Effector memory CD4-positive, alpha-beta T cell (primary cell): ENCODE measurements around the gene GABRR3.

Source experiments
- DNase-seq, 3 donors: peaks; one replicate each; pipeline ENCODE4 v3.0.0-alpha.2; 2020
- H3K27ac ChIP-seq: 2 replicates; pipeline ENCODE4 v1.7.0; 2013; ENCODE audit warnings: mild to moderate bottlenecking, low read length, moderate library complexity; ENCODE audit not compliant: insufficient read depth, poor library complexity, severe bottlenecking
- H3K27me3 ChIP-seq: replicated peaks from 2 replicates; pipeline ENCODE4 v1.7.0; 2013; ENCODE audit warnings: mild to moderate bottlenecking, low read length; ENCODE audit not compliant: insufficient read depth, control insufficient read depth, poor library complexity, severe bottlenecking
- H3K36me3 ChIP-seq: 2 replicates; pipeline ENCODE4 v1.7.0; 2013; ENCODE audit warnings: mild to moderate bottlenecking, low read length, moderate library complexity; ENCODE audit not compliant: control insufficient read depth, insufficient read depth
- H3K4me1 ChIP-seq: 2 replicates; pipeline ENCODE4 v1.7.0; 2013; ENCODE audit warnings: low read length, mild to moderate bottlenecking; ENCODE audit not compliant: control insufficient read depth, insufficient read depth, poor library complexity, severe bottlenecking
- H3K4me3 ChIP-seq: 2 replicates; pipeline ENCODE4 v1.7.0; 2013; ENCODE audit warnings: low read length, low read depth, mild to moderate bottlenecking; ENCODE audit not compliant: insufficient read depth, poor library complexity, severe bottlenecking
- H3K9me3 ChIP-seq: 2 replicates; pipeline ENCODE4 v1.7.0; 2013; ENCODE audit warnings: mild to moderate bottlenecking, low read length, moderate library complexity; ENCODE audit not compliant: control insufficient read depth

Gene GABRR3

GRCh38 chr3:97993526-97993925 lies 41.6 kb downstream of the GABRR3 start:
- no peaks in the 10 kb centered on the region for H3K4me1 ChIP-seq
- H3K4me3 ChIP-seq, result no peak overlapping the region
- no peak for DNase-seq
- no peaks in the 10 kb centered on the region for H3K27me3 ChIP-seq
- H3K36me3 ChIP-seq, result no peaks in the 10 kb centered on the region
- H3K27ac ChIP-seq, result no peak overlapping the region
- H3K9me3 ChIP-seq, result no peaks in the 10 kb centered on the region

GRCh38 chr3:97992547-97993173 lies 42.5 kb downstream of the GABRR3 start:
- Histone ChIP-seq H3K27ac (no peak overlapping the region), H3K4me1 (no peaks in the 10 kb centered on the region), H3K4me3 (no peak overlapping the region), H3K9me3 (no peaks in the 10 kb centered on the region), H3K27me3 (no peaks in the 10 kb centered on the region), H3K36me3 (no peaks in the 10 kb centered on the region)
- no peak for DNase-seq

- DNase-seq, result no peak
Measured at GRCh38 chr3:97991293-97991682, 43.8 kb downstream of the GABRR3 start.

DNA sequence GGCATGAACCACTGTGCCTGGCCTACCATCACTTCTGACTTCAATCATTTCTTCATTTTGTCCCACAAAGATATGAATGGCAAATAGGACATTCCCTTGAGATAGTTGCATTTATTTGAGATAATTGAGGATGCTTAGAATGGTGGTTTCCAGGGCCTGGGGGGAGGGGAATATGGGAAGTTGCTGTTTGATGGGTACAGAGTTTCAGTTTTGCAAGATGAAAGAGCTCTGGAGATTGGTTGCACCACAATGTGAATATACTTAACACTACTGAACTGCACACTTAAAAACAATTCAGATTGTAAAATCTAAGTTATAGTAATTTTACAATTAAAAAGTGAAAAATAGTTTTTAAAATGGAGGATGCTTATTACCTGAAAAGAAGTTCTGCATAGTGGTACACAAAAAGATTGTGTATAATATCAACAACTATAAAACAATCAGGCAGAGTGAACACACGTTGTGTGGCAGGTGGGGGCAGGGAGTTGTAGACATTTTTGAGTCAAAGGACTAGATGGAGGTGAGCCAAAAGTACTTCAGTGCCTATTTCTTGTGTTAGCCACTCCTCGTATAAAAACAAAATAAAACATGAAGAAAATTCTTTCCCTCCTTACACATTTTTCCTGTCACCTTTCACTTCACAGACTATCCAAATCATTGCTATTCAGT lies 44.4 kb downstream of the GABRR3 start:
- H3K4me3 ChIP-seq, result no peak overlapping the region
- H3K27ac ChIP-seq, result no peak overlapping the region
- no peaks in the 10 kb centered on the region for H3K4me1 ChIP-seq
- peaks cover 2% of the 10 kb centered on the region for H3K27me3 ChIP-seq
- H3K36me3 ChIP-seq, result no peaks in the 10 kb centered on the region
- H3K9me3 ChIP-seq, result no peaks in the 10 kb centered on the region
- no peak for DNase-seq

More at GRCh38 chr3:97991293-97991682, 43.8 kb downstream of the GABRR3 start:
- Histone ChIP-seq H3K27ac (no peak overlapping the region), H3K9me3 (no peaks in the 10 kb centered on the region), H3K27me3 (peaks cover 2% of the 10 kb centered on the region), H3K4me1 (no peaks in the 10 kb centered on the region), H3K4me3 (no peak overlapping the region), H3K36me3 (no peaks in the 10 kb centered on the region)

DNA sequence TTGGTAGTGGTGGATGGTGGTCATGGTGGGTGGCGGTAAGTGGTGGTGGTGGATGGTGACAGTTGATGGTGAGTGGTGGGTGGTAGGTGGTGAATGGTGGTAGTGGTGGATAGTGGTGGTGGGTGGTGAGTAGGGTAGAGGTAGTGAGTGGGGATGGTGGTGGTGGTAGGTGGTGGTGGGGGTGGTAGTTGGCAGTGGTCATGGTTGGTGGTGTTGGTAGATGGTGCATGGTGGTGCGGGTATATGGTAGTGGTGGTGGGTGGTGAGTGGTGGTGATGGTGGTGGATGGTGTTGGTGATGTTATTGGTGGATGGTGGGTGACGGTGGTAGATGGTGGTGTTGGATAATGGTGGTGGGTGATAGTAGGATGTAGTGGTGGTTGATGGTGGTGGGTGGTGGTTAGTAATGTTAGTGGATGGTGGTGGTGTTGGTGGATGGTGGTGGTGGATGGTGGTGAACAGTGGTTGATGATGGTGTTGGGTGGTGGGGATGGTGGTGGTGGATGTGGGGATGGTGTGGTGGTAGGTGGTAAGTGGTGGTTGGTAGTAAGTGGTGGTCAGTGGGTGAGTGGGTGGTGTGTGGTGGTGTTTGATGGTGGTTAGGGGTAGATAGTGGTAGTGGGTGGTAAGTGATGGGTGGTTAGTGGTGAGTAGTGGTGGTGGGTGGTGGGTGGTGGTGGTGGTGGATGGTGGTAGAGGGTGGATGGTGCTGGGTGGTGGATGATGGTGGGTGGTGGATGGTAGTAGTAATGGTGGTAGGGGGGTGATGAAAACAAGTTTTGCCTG lies 46.1 kb downstream of the GABRR3 start:
- no peaks in the 10 kb centered on the region for H3K36me3 ChIP-seq
- DNase-seq, result no peak
- no peak overlapping the region for H3K27ac ChIP-seq
- H3K27me3 ChIP-seq, result peaks cover 2% of the 10 kb centered on the region
- no peaks in the 10 kb centered on the region for H3K9me3 ChIP-seq
- H3K4me3 ChIP-seq, result no peak overlapping the region
- H3K4me1 ChIP-seq, result no peaks in the 10 kb centered on the region

GRCh38 chr3:97987306-97987705 lies 47.8 kb downstream of the GABRR3 start:
- no peak overlapping the region for H3K27ac ChIP-seq
- H3K36me3 ChIP-seq, result no peaks in the 10 kb centered on the region
- H3K4me3 ChIP-seq, result no peak overlapping the region
- no peak for DNase-seq
- H3K9me3 ChIP-seq, result no peaks in the 10 kb centered on the region
- H3K27me3 ChIP-seq, result peaks cover 2% of the 10 kb centered on the region
- no peaks in the 10 kb centered on the region for H3K4me1 ChIP-seq

GRCh38 chr3:97983933-97984491 lies 51.1 kb downstream of the GABRR3 start:
- Histone ChIP-seq H3K9me3 (no peaks in the 10 kb centered on the region), H3K4me3 (no peak overlapping the region), H3K27me3 (peaks cover 2% of the 10 kb centered on the region), H3K4me1 (no peaks in the 10 kb centered on the region), H3K36me3 (no peaks in the 10 kb centered on the region), H3K27ac (no peak overlapping the region)
- no peak for DNase-seq

GRCh38 chr3:97981886-97982285 lies 53.2 kb downstream of the GABRR3 start:
- no peak overlapping the region for H3K4me3 ChIP-seq
- DNase-seq, result no peak
- H3K27ac ChIP-seq, result no peak overlapping the region
- no peaks in the 10 kb centered on the region for H3K4me1 ChIP-seq
- no peaks in the 10 kb centered on the region for H3K9me3 ChIP-seq
- no peaks in the 10 kb centered on the region for H3K36me3 ChIP-seq
- H3K27me3 ChIP-seq, result no peaks in the 10 kb centered on the region

DNA sequence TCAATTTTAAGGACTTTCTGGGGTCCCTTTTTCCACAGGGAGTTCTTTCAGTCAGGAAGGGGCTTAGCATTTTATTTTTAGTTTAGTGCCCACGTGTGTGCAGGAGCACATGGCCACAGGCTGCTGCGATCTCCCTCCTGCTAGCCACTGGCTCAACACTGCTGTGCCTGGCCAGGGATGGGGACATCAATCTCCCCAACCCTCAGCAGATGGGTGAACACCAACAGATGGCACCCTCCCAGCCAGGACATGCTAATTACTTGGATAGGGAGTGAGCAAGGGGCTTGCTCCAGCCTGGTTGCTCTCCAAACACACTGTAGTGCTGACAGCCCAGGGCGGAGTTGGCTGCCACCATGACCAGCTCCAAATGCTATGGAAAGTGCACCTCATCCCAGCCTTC lies 55.5 kb downstream of the GABRR3 start:
- DNase-seq, result no peak

GRCh38 chr3:97975466-97975865 lies 59.6 kb downstream of the GABRR3 start:
- Histone ChIP-seq H3K9me3 (no peaks in the 10 kb centered on the region), H3K27ac (no peak overlapping the region), H3K4me3 (no peak overlapping the region), H3K27me3 (no peaks in the 10 kb centered on the region), H3K36me3 (no peaks in the 10 kb centered on the region), H3K4me1 (peaks cover 12% of the 10 kb centered on the region)
- DNase-seq, result no peak

More for the DNA sequence above, 55.5 kb downstream of the GABRR3 start:
- H3K27me3 ChIP-seq, result no peaks in the 10 kb centered on the region
- no peaks in the 10 kb centered on the region for H3K9me3 ChIP-seq
- H3K4me3 ChIP-seq, result no peak overlapping the region
- no peak overlapping the region for H3K27ac ChIP-seq
- no peaks in the 10 kb centered on the region for H3K4me1 ChIP-seq
- H3K36me3 ChIP-seq, result no peaks in the 10 kb centered on the region
